Right ventricle myocardium superior (tissue), 1 donor: Measurements from ENCODE around the gene NRG2. TPM values are rescaled to one million over a fixed set of nuclear protein-coding genes. Genes with fewer than 3 reads are reported as not detected.

Experiments used
- ATAC-seq: fragments of 200-7000 bp; cut with Tn5 transposase; one replicate; pipeline ENCODE4 v1.9.1; 2020; ENCODE audit warnings: mild to moderate bottlenecking; ENCODE audit not compliant: poor library complexity
- DNase-seq: peaks from one replicate; pipeline ENCODE4 v3.0.0-alpha.2; 2020
- intact Hi-C: fragments of 100-400 bp; cut with DNase I; formaldehyde crosslinking; loops from one replicate; pipeline ENCODE4 v1.11.2; 2022
- total RNA-seq: library from RNA; stranded (reverse); fragmentation: NEBNext Ultra II Directional; extraction: Animal tissue kit (Norgen Biotek cat#: 25700); gene quantifications from one replicate; pipeline ENCODE4 v1.2.1, GENCODE V29; 2021
- donor health status: DM: no; HTN: yes; CAD: no; lungs with severe emphysema.

NRG2 gene
- total RNA-seq, 1 donor from 2014 or later, result 2.1 TPM

GRCh38 chr5:139925650-139926640, 117.2 kb downstream of the NRG2 start:
- ATAC-seq (no peak), DNase-seq (no peak)
- intact Hi-C loops, result no loop called here

GRCh38 chr5:139925216-139925562, 117.9 kb downstream of the NRG2 start:
- DNase-seq (no peak), ATAC-seq (no peak)
- intact Hi-C loops, result no loop called here

- ATAC-seq (no peak), DNase-seq (no peak)
- intact Hi-C loops, result no loop called here
Measured at GRCh38 chr5:139924294-139925215, 118.5 kb downstream of the NRG2 start.

- intact Hi-C loops, result no loop called here
- DNase-seq (no peak), ATAC-seq (no peak)
Measured at GRCh38 chr5:139919308-139919707, 123.8 kb downstream of the NRG2 start.

- no peak for ATAC-seq
- intact Hi-C loops, result no loop called here
- DNase-seq, result no peak
Measured at GRCh38 chr5:139915834-139916233, 127.3 kb downstream of the NRG2 start.

GRCh38 chr5:139915266-139915665, 127.8 kb downstream of the NRG2 start:
- intact Hi-C loops, result no loop called here
- DNase-seq (no peak), ATAC-seq (no peak)

GRCh38 chr5:139914218-139914807, 128.8 kb downstream of the NRG2 start:
- DNase-seq (no peak), ATAC-seq (no peak)
- intact Hi-C loops, result no loop called here

GRCh38 chr5:139912804-139913203, 130.3 kb downstream of the NRG2 start:
- intact Hi-C loops, result no loop called here
- no peak for DNase-seq
- ATAC-seq, result no peak

- intact Hi-C loops, result no loop called here
- ATAC-seq (no peak), DNase-seq (no peak)
Measured at GRCh38 chr5:139912158-139912557, 130.9 kb downstream of the NRG2 start.

- no peak for DNase-seq
- intact Hi-C loops, result no loop called here
Measured at GRCh38 chr5:139911425-139912120, 131.5 kb downstream of the NRG2 start.

GRCh38 chr5:139910901-139911300, 132.2 kb downstream of the NRG2 start:
- intact Hi-C loops, result no loop called here
- DNase-seq, result no peak
- ATAC-seq, result no peak

More at GRCh38 chr5:139911425-139912120, 131.5 kb downstream of the NRG2 start:
- no peak for ATAC-seq

GRCh38 chr5:139910036-139910435, 133.1 kb downstream of the NRG2 start:
- no peak for ATAC-seq
- intact Hi-C loops, result no loop called here
- DNase-seq, result no peak

- ATAC-seq, result no peak
- peak; percentile 56 for DNase-seq
- intact Hi-C loops, result no loop called here
Measured at GRCh38 chr5:139908749-139909148, 134.3 kb downstream of the NRG2 start.

- no peak for ATAC-seq
- intact Hi-C loops, result no loop called here
- DNase-seq, result no peak
Measured at GRCh38 chr5:139906661-139907060, 136.4 kb downstream of the NRG2 start.

- no peak for ATAC-seq
- intact Hi-C loops, result no loop called here
- no peak for DNase-seq
Measured at GRCh38 chr5:139904816-139905661, 138.1 kb downstream of the NRG2 start.

- ATAC-seq, result no peak
- no peak for DNase-seq
- intact Hi-C loops, result no loop called here
Measured at GRCh38 chr5:139904566-139904815, 138.6 kb downstream of the NRG2 start.

GRCh38 chr5:139903795-139904565, 139.1 kb downstream of the NRG2 start:
- ATAC-seq, result peak; percentile 75
- intact Hi-C loops, result no loop called here
- DNase-seq, result peak; percentile 47
